ENCODE measurements around the gene PDPN.

- TF ChIP-seq PBX3 (CRISPR knock-in tag; IDR thresholded peaks at IDR 0.05) (no peak), ZNF777 (tag by site-specific recombination; IDR thresholded peaks at IDR 0.05; ENCODE audit: borderline replicate concordance) (no peak), KLF7 (tag by site-specific recombination; IDR thresholded peaks at IDR 0.05; ENCODE audit: borderline replicate concordance) (no peak), SETDB1 (IDR thresholded peaks at IDR 0.05; ENCODE audit: insufficient read length, low read length) (no peak), ZNF24 (tag by site-specific recombination; IDR thresholded peaks at IDR 0.05) (no peak), CTCF (tag by site-specific recombination; IDR thresholded peaks at IDR 0.05) (no peak), ZNF138 (tag by site-specific recombination; IDR thresholded peaks at IDR 0.05; ENCODE audit: borderline replicate concordance) (no peak), ZBTB21 (tag by site-specific recombination; IDR thresholded peaks at IDR 0.05) (no peak), ZNF274 (IDR thresholded peaks at IDR 0.05; ENCODE audit: low read length) (no peak), ZNF274 (tag by site-specific recombination; IDR thresholded peaks at IDR 0.05; ENCODE audit: borderline replicate concordance) (no peak), ZNF426 (tag by site-specific recombination; IDR thresholded peaks at IDR 0.05) (no peak), ELK4 (IDR thresholded peaks at IDR 0.05; ENCODE audit: borderline replicate concordance, low read depth, low read length) (no peak), ZNF629 (tag by site-specific recombination; IDR thresholded peaks at IDR 0.05) (no peak), REST (tag by site-specific recombination; IDR thresholded peaks at IDR 0.05) (no peak)
These were observed 5.8 kb upstream of the PDPN start for GRCh38 chr1:13577846-13578245.

Measured in HEK293 (cell line).